Duodenal mucosa (tissue), 2 donors: Measurements from ENCODE around the gene PKD1.
A peak's percentile ranks its signal among the peaks of the same experiment; 100 is the strongest.

Experiments used
- H3K27ac ChIP-seq: one replicate; pipeline ENCODE4 v1.7.0; 2013; ENCODE audit warnings: low read depth, low read length
- H3K27me3 ChIP-seq, 2 donors: one replicate each; pipeline ENCODE4 v1.7.0; 2013; ENCODE audit warnings: low read length in 2 of 2, control low read depth in 1 of 2; ENCODE audit not compliant: insufficient read depth in 2 of 2, control insufficient read depth in 1 of 2
- H3K36me3 ChIP-seq, 2 donors: one replicate each; pipeline ENCODE4 v1.7.0; 2013; ENCODE audit warnings: low read length in 2 of 2, control low read depth in 1 of 2; ENCODE audit not compliant: insufficient read depth in 2 of 2, control insufficient read depth in 1 of 2
- H3K4me1 ChIP-seq, 2 donors: one replicate each; pipeline ENCODE4 v1.7.0; 2013; ENCODE audit warnings: low read length in 2 of 2, control low read depth in 1 of 2; ENCODE audit not compliant: insufficient read depth in 2 of 2, control insufficient read depth in 1 of 2
- H3K4me3 ChIP-seq, 2 donors: one replicate each; pipeline ENCODE4 v1.7.0; 2013; ENCODE audit warnings: low read length in 2 of 2, low read depth in 1 of 2
- H3K9ac ChIP-seq, 2 donors: one replicate each; pipeline ENCODE4 v1.7.0; 2013; ENCODE audit warnings: low read length in 2 of 2, low read depth in 1 of 2
- H3K9me3 ChIP-seq, 2 donors: one replicate each; pipeline ENCODE4 v1.7.0; 2013; ENCODE audit warnings: low read length in 2 of 2, control low read depth in 1 of 2; ENCODE audit not compliant: control insufficient read depth in 1 of 2

PKD1 gene

GRCh38 chr16:2042171-2042985 lies 93.3 kb downstream of the PKD1 start:
- Histone ChIP-seq H3K4me3 (no peak overlapping the region), H3K9ac (peak overlapping the region in 1 of 2 donors; percentile 39), H3K27ac (no peak overlapping the region)

GRCh38 chr16:2040787-2041522 lies 94.7 kb downstream of the PKD1 start:
- H3K36me3 ChIP-seq = no peaks in the 10 kb centered on the region
- H3K27ac ChIP-seq = no peak overlapping the region
- H3K4me1 ChIP-seq = peaks cover 29 to 52% of the 10 kb centered on the region in 2 donors
- H3K27me3 ChIP-seq = no peaks in the 10 kb centered on the region
- no peak overlapping the region for H3K4me3 ChIP-seq
- H3K9ac ChIP-seq = no peak overlapping the region
- no peaks in the 10 kb centered on the region for H3K9me3 ChIP-seq

More at GRCh38 chr16:2042171-2042985, 93.3 kb downstream of the PKD1 start:
- no peaks in the 10 kb centered on the region for H3K9me3 ChIP-seq
- no peaks in the 10 kb centered on the region for H3K36me3 ChIP-seq
- H3K4me1 ChIP-seq = peaks cover 34 to 50% of the 10 kb centered on the region in 2 donors
- H3K27me3 ChIP-seq = no peaks in the 10 kb centered on the region

- no peak overlapping the region for H3K9ac ChIP-seq
- H3K36me3 ChIP-seq = no peaks in the 10 kb centered on the region
- H3K27ac ChIP-seq = peak overlapping the region; percentile 32
- no peaks in the 10 kb centered on the region for H3K9me3 ChIP-seq
- no peaks in the 10 kb centered on the region for H3K27me3 ChIP-seq
- H3K4me3 ChIP-seq = no peak overlapping the region
- H3K4me1 ChIP-seq = peaks cover 29 to 50% of the 10 kb centered on the region in 2 donors
Observed at GRCh38 chr16:2040041-2040786, 95.5 kb downstream of the PKD1 start.

- Histone ChIP-seq H3K4me3 (no peak overlapping the region), H3K9ac (no peak overlapping the region)
Observed at GRCh38 chr16:2039274-2040031, 96.2 kb downstream of the PKD1 start.

More at GRCh38 chr16:2039274-2040031, 96.2 kb downstream of the PKD1 start:
- Histone ChIP-seq H3K36me3 (no peaks in the 10 kb centered on the region), H3K27me3 (no peaks in the 10 kb centered on the region), H3K9me3 (no peaks in the 10 kb centered on the region), H3K27ac (peak overlapping the region; percentile 58), H3K4me1 (peaks cover 29 to 57% of the 10 kb centered on the region in 2 donors)
